ENCODE data around the gene ADORA1.

- TF ChIP-seq PATZ1 (CRISPR knock-in tag; IDR thresholded peaks at IDR 0.05) (no peak), KAT7 (CRISPR knock-in tag; IDR thresholded peaks at IDR 0.05; ENCODE audit: borderline replicate concordance) (no peak), HNRNPUL1 (IDR thresholded peaks at IDR 0.05; ENCODE audit: low read depth, low read length) (no peak), ATF7-NPFF (CRISPR knock-in tag; IDR thresholded peaks at IDR 0.05; ENCODE audit: low read depth) (no peak), NR2C2 (CRISPR knock-in tag; IDR thresholded peaks at IDR 0.05; ENCODE audit: borderline replicate concordance) (no peak), RFX5 (IDR thresholded peaks at IDR 0.05; ENCODE audit: low read depth, low read length) (no peak)
Measured at GRCh38 chr1:203216274-203217138, 89.0 kb downstream of the ADORA1 start.

Measured in HepG2 (cell line).